ENCODE data around the gene PRR13.

- no peak for TF ChIP-seq CTCF (IDR thresholded peaks at IDR 0.05)
- no peak for TF ChIP-seq POLR2AphosphoS5 (IDR thresholded peaks at IDR 0.05)
Observed at GRCh38 chr12:53461591-53461990, 20.1 kb downstream of the PRR13 start.
